ENCODE data around the gene CLEC3B.

Gene CLEC3B

GRCh38 chr3:45032113-45032512 is 6.0 kb downstream of the CLEC3B start:
- H3K4me3 ChIP-seq (ENCODE audit: low read depth, low read length) = no peak overlapping the region
- POLR2A ChIA-PET = no interaction called here
- no peak for TF ChIP-seq CTCF (IDR thresholded peaks at IDR 0.05; ENCODE audit: insufficient read depth, low read length, missing control alignments)
- no peak for DNase-seq (ENCODE audit: low read depth, low spot score)
- CTCF ChIA-PET = interaction anchor here (1.1 to 18.9 kb wide), 3 partner anchors 9 to 475 kb away, joined by 3 to 621 read pairs (median 380); no protein-coding TSS in a partner anchor

GRCh38 chr3:45033791-45034190 is 7.7 kb downstream of the CLEC3B start:
- no peak for DNase-seq (ENCODE audit: low read depth, low spot score)
- no peak overlapping the region for H3K4me3 ChIP-seq (ENCODE audit: low read depth, low read length)
- CTCF ChIA-PET = interaction anchor here (0.6 to 18.9 kb wide), 9 partner anchors 10 to 677 kb away, joined by 3 to 621 read pairs (median 5); no protein-coding TSS in a partner anchor
- POLR2A ChIA-PET = no interaction called here
- no peak for TF ChIP-seq CTCF (IDR thresholded peaks at IDR 0.05; ENCODE audit: insufficient read depth, low read length, missing control alignments)

- no peak for TF ChIP-seq CTCF (IDR thresholded peaks at IDR 0.05; ENCODE audit: insufficient read depth, low read length, missing control alignments)
- no peak for DNase-seq (ENCODE audit: low read depth, low spot score)
- ChIA-PET CTCF (interaction anchor here (1.2 to 18.9 kb wide), 7 partner anchors 9 to 501 kb away, joined by 3 to 621 read pairs (median 20); no protein-coding TSS in a partner anchor), POLR2A (no interaction called here)
- H3K4me3 ChIP-seq (ENCODE audit: low read depth, low read length) = no peak overlapping the region
Measured at GRCh38 chr3:45034612-45035252, 8.6 kb downstream of the CLEC3B start.

- POLR2A ChIA-PET = no interaction called here
- CTCF ChIA-PET = interaction anchor here (0.8 to 18.9 kb wide), 27 partner anchors 8 to 894 kb away, joined by 3 to 621 read pairs (median 4); partner anchors contain the start of genes EXOSC7 and TMEM158
- no peak for TF ChIP-seq CTCF (IDR thresholded peaks at IDR 0.05; ENCODE audit: insufficient read depth, low read length, missing control alignments)
- H3K4me3 ChIP-seq (ENCODE audit: low read depth, low read length) = peak overlapping the region; percentile 43
- DNase-seq (ENCODE audit: low read depth, low spot score) = no peak
Measured at GRCh38 chr3:45035441-45036301, 9.6 kb downstream of the CLEC3B start.

GRCh38 chr3:45037720-45038455 is 11.8 kb downstream of the CLEC3B start:
- ChIA-PET POLR2A (no interaction called here), CTCF (interaction anchor here (0.6 to 18.9 kb wide), 63 partner anchors 9 to 870 kb away, joined by 3 to 621 read pairs (median 3); partner anchors contain the start of genes EXOSC7 and TMEM158)
- peak; percentile 63 for DNase-seq (ENCODE audit: low read depth, low spot score)
- H3K4me3 ChIP-seq (ENCODE audit: low read depth, low read length) = no peak overlapping the region
- TF ChIP-seq CTCF (IDR thresholded peaks at IDR 0.05; ENCODE audit: insufficient read depth, low read length, missing control alignments) = peak; percentile 88
